Mucosa of stomach (tissue), 1 donor: ENCODE results near the gene TUBB2A.
A peak's percentile ranks its signal among the peaks of the same experiment; 100 is the strongest.
"Not testable (repeated sequence)": the region's sequence is repeated elsewhere in the genome, so short reads cannot be mapped to it uniquely, and the experiment has no call there.

Source experiments
- H3K27me3 ChIP-seq: one replicate; pipeline ENCODE4 v1.7.0; 2013; ENCODE audit warnings: mild to moderate bottlenecking, low read length; ENCODE audit not compliant: control insufficient read depth, insufficient read depth
- H3K36me3 ChIP-seq: one replicate; pipeline ENCODE4 v1.7.0; 2013; ENCODE audit warnings: low read length; ENCODE audit not compliant: control insufficient read depth, insufficient read depth
- H3K4me1 ChIP-seq: one replicate; pipeline ENCODE4 v1.7.0; 2013; ENCODE audit warnings: mild to moderate bottlenecking, low read length; ENCODE audit not compliant: control insufficient read depth, insufficient read depth
- H3K4me3 ChIP-seq: one replicate; pipeline ENCODE4 v1.7.0; 2013; ENCODE audit warnings: low read length
- H3K9ac ChIP-seq: one replicate; pipeline ENCODE4 v1.7.0; 2013; ENCODE audit warnings: mild to moderate bottlenecking, low read length, moderate library complexity
- H3K9me3 ChIP-seq: one replicate; pipeline ENCODE4 v1.7.0; 2013; ENCODE audit warnings: mild to moderate bottlenecking, low read length, moderate library complexity; ENCODE audit not compliant: control insufficient read depth
- donor health status: Pancreatic carcinoma.

TUBB2A gene

DNA sequence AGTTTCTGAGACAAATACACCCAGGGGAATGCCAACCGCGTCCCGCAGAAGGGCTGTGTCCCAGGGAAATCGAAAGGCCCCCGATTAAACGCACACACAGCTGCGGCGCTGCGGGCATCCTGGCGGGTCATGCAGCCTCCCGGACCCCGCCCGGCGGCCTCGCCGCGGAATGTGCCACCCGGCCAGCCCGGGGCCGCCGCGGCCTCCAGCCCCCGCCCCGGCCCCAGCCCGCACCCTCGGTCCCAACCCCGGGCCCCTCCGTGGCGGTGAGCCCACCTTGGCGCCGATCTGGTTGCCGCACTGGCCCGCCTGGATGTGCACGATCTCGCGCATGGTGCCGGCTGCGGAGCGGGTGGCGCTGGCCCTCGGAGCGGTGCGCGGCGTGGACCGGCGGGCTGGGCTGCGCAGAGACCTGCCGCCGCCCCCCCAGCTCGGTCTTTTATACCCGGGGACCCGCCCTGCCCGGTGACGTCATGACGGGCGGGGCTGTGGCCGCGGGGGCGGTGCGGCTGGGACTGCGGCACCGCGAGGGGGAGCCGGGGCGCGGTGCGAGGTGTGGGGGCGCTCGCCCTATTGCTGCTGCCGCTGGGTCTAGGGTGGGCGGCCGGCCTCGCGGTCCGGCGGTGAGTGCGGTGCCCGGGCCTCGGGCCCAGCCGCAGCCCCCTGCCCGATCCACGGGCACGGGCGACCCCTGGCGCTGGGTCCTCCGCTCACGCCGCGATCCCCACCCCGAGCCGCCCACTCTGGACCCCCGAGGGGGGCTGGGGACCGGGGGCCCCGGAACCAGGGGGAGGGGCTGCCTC, at the start of gene TUBB2A:
Gene TUBB2A (minus strand): TSS at position 414 of the 803 bp plus-strand sequence. CDS start 81 bp downstream, at position 333.
- peak within 1 kb of the TSS; percentile 84 for H3K4me3 ChIP-seq
- no peaks in the 10 kb centered on the region for H3K9me3 ChIP-seq
- peak within 1 kb of the TSS; percentile 100 for H3K9ac ChIP-seq
- H3K27me3 ChIP-seq, result no peaks in the 10 kb centered on the region
- peaks cover 40% of the 10 kb centered on the region for H3K4me1 ChIP-seq
- peaks cover 7% of the 10 kb centered on the region for H3K36me3 ChIP-seq

DNA sequence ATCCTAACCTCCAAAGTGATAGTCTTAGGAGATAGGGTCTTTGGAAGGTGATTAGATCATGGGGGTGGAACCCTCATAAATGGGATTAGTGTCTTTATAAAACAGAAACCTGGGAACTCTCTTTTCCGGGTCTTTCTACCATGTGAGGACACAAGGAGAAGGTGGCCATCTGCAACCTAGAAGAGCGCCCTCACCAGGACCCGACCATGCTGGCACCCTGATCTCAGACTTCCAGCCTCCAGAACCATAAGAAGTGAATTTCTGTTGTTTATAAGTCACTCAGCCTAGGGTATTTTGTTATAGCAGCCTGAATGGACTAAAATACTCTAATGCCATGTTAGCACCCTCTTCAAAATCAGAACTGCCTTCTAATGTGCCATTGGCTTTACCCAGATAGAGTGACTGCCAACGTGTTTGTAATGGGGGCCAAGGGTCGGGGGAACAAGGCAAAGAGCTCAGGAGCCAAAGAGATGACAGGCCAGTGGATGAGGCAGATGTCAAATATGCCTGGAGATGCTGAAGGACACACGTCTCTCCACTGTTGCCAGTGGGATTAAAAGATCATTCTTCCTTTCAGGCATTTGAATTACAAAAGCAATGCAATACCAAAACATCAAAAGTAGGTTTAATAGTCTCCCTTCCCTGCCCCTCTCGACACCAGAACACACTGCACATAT, 49.1 kb upstream of the TUBB2A start:
- Histone ChIP-seq H3K9me3 (no peaks in the 10 kb centered on the region), H3K4me1 (peaks cover 11% of the 10 kb centered on the region), H3K9ac (no peak overlapping the region), H3K4me3 (no peak overlapping the region), H3K36me3 (no peaks in the 10 kb centered on the region), H3K27me3 (peaks cover 4% of the 10 kb centered on the region)

DNA sequence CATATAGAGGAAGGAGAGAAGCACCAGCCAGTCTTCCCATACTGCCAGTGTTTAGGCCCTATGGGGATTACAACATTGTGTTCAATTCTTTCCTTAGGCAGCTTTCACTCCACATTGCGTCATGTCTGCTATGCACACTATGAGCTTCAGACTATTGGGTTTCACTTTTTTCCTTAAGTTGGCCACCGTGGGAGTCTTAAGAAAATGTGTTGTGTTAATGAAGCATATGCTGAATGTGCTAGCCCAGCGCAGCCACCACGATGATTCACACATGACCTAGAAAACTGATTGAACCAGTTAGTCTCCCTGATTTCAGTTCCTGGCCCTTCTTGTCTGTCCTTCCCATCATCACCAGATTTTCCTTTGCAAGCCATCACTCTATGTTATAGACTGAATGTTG, 48.6 kb upstream of the TUBB2A start:
- H3K9me3 ChIP-seq, result no peaks in the 10 kb centered on the region
- H3K4me1 ChIP-seq, result peaks cover 11% of the 10 kb centered on the region
- no peaks in the 10 kb centered on the region for H3K27me3 ChIP-seq
- no peak overlapping the region for H3K9ac ChIP-seq
- no peak overlapping the region for H3K4me3 ChIP-seq
- H3K36me3 ChIP-seq, result no peaks in the 10 kb centered on the region

DNA sequence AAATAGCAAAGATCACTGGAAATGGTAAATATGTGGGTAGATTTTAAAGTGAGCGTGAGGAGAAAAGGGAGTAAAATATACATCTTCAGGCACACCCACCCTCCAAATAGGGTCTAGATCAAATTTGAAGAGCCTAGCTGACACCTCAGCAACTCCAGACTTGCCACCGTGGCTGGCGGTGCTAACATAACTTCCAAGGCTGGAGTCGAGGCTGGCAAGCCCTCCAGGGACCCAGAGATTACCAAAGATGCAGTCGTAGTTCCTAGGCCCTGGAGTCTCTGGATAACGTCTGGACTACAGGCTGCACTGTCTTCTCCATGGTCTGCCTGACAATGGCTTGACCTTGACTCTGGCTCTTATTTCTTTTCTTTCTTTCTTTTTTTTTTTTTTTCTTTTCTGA, 47.6 kb upstream of the TUBB2A start:
- no peak overlapping the region for H3K4me3 ChIP-seq

DNA sequence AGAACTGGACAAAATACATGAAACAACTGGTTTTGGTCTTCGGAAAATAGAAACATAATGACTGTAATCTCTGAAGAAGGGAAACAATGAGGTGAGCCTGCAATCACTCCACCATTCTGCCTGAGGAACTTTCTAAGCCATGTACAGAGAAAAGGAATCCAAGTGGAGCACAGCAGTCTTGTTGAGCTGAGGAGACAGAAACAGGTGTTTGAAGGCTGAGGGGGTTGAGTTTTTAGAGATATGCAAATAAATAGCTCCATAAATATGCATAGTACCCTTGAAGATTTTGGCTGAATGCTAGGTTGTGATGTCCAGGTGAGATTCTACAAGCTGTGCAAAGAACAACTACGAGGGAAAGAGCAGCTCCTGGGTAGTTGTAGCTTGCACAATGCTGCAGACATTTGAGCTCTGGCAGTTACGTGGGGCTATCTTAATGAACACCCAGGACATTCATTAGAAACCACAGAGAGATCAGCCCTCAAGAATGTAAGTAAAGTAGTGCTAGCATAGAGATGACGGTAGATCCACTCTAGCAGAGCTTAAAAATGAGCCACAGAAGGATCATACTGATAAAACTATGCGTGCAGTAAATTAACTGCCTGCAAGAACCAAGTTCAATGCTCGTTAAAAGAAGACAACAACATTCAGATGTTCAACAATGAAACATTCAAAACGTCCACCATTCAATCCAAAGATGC, 45.8 kb upstream of the TUBB2A start:
- Histone ChIP-seq H3K4me3 (no peak overlapping the region), H3K9ac (no peak overlapping the region), H3K9me3 (no peaks in the 10 kb centered on the region), H3K4me1 (no peaks in the 10 kb centered on the region), H3K36me3 (no peaks in the 10 kb centered on the region), H3K27me3 (no peaks in the 10 kb centered on the region)

More for the DNA sequence above, 47.6 kb upstream of the TUBB2A start:
- Histone ChIP-seq H3K36me3 (no peaks in the 10 kb centered on the region), H3K27me3 (no peaks in the 10 kb centered on the region), H3K9me3 (no peaks in the 10 kb centered on the region), H3K4me1 (peaks cover 11% of the 10 kb centered on the region), H3K9ac (no peak overlapping the region)

DNA sequence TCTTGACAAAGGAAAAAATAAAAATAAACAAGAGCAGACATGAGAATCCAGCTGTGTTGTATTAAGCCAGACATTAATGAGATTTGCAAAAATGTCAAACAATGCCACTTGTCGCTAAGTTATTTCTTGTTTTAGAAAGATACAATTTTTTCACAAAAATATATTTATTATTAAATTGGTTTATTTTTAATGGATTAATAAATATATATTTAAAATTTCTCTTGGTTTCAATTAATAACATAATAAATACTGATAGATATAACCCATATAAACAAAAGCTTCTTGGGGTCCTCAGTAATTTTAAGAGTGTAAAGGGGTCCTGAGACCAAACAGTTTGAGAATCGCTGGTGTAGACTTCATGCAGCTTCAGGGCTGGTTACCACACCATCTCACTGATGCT, 44.0 kb upstream of the TUBB2A start:
- Histone ChIP-seq H3K4me1 (no peaks in the 10 kb centered on the region), H3K9me3 (no peaks in the 10 kb centered on the region), H3K27me3 (no peaks in the 10 kb centered on the region), H3K36me3 (no peaks in the 10 kb centered on the region), H3K9ac (no peak overlapping the region), H3K4me3 (no peak overlapping the region)

DNA sequence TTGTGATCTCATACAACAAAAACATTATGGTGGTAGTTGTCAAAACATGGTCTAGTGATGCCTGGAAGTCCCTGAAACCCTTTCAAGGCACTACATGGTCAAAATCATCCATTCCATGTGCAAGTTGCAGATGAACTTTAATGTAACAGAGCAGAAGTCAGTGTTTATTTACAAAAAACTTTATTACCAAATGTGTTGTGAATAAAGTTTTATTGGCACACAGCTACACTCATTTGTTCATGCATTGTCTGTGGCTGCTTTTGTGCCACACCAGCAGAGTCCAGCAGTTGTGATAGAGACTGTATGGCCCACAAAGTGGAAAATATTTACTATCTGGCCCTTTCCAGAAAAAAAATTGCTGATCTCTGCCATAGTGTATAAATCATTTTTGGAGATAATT, 43.3 kb upstream of the TUBB2A start:
- no peak overlapping the region for H3K4me3 ChIP-seq
- H3K9me3 ChIP-seq, result no peaks in the 10 kb centered on the region
- H3K9ac ChIP-seq, result no peak overlapping the region
- H3K27me3 ChIP-seq, result no peaks in the 10 kb centered on the region
- no peaks in the 10 kb centered on the region for H3K36me3 ChIP-seq
- H3K4me1 ChIP-seq, result no peaks in the 10 kb centered on the region

DNA sequence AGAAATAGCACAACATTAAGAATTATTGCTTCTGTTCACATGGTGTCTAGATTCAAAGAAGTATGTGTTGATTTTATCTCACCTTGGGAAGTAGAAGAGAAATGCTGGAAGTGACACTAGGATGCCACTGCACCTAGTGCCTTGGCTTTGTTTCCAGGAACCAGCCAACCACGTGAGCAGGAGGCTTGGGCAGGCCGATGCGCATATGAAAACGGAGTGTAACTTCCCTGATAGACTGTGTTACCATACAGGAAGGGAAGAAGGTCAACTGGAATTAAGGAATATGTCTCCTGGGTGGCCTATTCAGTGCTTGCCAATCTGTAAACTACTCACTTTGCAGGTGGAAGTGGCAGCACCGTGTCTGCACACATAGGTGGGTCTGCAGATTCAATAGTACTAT, 42.0 kb upstream of the TUBB2A start:
- Histone ChIP-seq H3K4me1 (no peaks in the 10 kb centered on the region), H3K9me3 (no peaks in the 10 kb centered on the region), H3K27me3 (no peaks in the 10 kb centered on the region), H3K36me3 (no peaks in the 10 kb centered on the region), H3K9ac (no peak overlapping the region), H3K4me3 (no peak overlapping the region)

DNA sequence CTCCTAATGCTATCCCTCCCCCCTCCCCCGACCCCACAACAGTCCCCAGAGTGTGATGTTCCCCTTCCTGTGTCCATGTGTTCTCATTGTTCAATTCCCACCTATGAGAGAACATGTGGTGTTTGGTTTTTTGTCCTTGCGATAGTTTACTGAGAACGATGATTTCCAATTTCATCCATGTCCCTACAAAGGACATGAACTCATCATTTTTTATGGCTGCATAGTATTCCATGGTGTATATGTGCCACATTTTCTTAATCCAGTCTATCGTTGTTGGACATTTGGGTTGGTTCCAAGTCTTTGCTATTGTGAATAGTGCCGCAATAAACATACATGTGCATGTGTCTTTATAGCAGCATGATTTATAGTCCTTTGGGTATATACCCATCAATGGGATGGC, 40.4 kb upstream of the TUBB2A start:
- H3K9me3 ChIP-seq, H3K27me3 ChIP-seq, H3K4me1 ChIP-seq, H3K4me3 ChIP-seq, H3K36me3 ChIP-seq, H3K9ac ChIP-seq: not testable (repeated sequence)

DNA sequence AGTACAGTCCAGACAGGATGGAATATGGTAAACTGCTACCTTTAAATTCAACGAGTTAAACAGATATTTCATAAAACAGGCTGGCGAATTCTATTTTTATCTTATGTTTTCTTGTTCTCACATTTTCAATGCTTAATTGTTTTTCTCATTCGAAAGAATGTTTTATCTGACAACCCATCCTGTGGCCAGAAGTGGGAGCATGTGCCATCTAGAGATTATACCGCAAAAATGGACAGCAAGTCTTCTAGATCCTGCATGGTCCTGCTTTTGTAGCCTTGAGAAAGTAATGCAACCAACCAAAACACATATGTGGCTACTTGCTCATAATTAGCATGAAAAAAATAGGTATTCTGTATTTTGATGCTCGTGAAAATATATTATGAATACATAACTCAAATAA, 39.4 kb upstream of the TUBB2A start:
- H3K9me3 ChIP-seq, result no peaks in the 10 kb centered on the region
- no peak overlapping the region for H3K4me3 ChIP-seq
- H3K4me1 ChIP-seq, result no peaks in the 10 kb centered on the region
- no peaks in the 10 kb centered on the region for H3K27me3 ChIP-seq
- H3K9ac ChIP-seq, result no peak overlapping the region
- no peaks in the 10 kb centered on the region for H3K36me3 ChIP-seq

DNA sequence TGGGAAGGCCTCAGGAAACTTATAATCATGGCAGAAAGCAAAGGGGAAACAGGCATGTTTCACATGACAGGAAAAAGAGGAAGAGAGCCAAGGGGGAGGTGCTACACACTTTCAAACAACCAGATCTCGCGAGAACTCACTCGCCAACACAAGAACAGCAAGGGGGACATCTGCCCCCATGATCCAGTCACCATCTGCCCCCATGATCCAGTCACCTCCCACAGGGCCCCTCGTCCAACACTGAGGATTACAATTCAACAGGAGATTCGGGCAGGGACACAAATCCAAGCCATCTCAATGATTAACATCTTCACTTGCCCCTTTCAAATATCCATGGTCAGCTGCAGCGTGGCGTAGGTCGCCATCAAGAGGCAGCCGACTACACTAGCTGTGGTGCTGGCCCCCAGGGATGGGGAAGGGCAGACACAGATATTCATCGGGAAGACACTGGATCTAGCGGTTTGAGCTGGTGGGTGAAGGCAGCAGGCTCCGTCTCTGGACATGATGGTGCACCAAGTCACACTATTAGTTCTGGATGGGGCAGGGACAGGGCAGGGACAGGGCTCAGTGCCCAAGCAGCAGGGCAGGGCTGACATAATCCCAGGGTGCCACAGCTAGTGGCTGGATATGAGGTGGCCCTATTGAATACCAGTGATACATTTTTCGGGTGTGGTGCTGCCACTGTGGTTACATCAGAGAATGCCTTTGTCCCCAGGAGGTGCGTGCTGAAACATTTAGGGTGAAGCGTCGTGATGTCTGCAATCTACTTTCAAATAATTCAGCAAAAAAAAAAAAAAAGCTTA, 38.6 kb upstream of the TUBB2A start:
- no peak overlapping the region for H3K4me3 ChIP-seq
- H3K9ac ChIP-seq, result no peak overlapping the region
- no peaks in the 10 kb centered on the region for H3K36me3 ChIP-seq
- no peaks in the 10 kb centered on the region for H3K9me3 ChIP-seq
- no peaks in the 10 kb centered on the region for H3K27me3 ChIP-seq
- H3K4me1 ChIP-seq, result no peaks in the 10 kb centered on the region

DNA sequence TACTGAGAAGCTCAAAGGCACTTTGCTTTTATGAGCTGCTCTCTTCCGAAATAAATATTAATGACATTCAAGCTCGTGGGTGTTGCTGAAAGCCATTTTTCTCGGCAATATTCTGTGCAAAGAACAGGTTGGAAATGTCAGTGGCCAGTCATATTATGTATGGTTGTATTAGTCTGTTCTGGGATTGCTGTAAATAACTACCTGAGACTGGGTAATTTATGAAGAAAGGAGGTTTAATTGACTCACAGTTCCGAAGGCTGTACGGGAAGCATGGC, 38.0 kb upstream of the TUBB2A start:
- Histone ChIP-seq H3K9me3 (no peaks in the 10 kb centered on the region), H3K9ac (no peak overlapping the region), H3K4me3 (no peak overlapping the region), H3K4me1 (no peaks in the 10 kb centered on the region), H3K36me3 (no peaks in the 10 kb centered on the region), H3K27me3 (no peaks in the 10 kb centered on the region)
